Duodenal mucosa (tissue), 2 donors: Measurements from ENCODE around the gene MAP4K1.

Experiments used
- H3K27ac ChIP-seq: one replicate; pipeline ENCODE4 v1.7.0; 2013; ENCODE audit warnings: low read depth, low read length
- H3K27me3 ChIP-seq, 2 donors: one replicate each; pipeline ENCODE4 v1.7.0; 2013; ENCODE audit warnings: low read length in 2 of 2, control low read depth in 1 of 2; ENCODE audit not compliant: insufficient read depth in 2 of 2, control insufficient read depth in 1 of 2
- H3K36me3 ChIP-seq, 2 donors: one replicate each; pipeline ENCODE4 v1.7.0; 2013; ENCODE audit warnings: low read length in 2 of 2, control low read depth in 1 of 2; ENCODE audit not compliant: insufficient read depth in 2 of 2, control insufficient read depth in 1 of 2
- H3K4me1 ChIP-seq, 2 donors: one replicate each; pipeline ENCODE4 v1.7.0; 2013; ENCODE audit warnings: low read length in 2 of 2, control low read depth in 1 of 2; ENCODE audit not compliant: insufficient read depth in 2 of 2, control insufficient read depth in 1 of 2
- H3K4me3 ChIP-seq, 2 donors: one replicate each; pipeline ENCODE4 v1.7.0; 2013; ENCODE audit warnings: low read length in 2 of 2, low read depth in 1 of 2
- H3K9ac ChIP-seq, 2 donors: one replicate each; pipeline ENCODE4 v1.7.0; 2013; ENCODE audit warnings: low read length in 2 of 2, low read depth in 1 of 2
- H3K9me3 ChIP-seq, 2 donors: one replicate each; pipeline ENCODE4 v1.7.0; 2013; ENCODE audit warnings: low read length in 2 of 2, control low read depth in 1 of 2; ENCODE audit not compliant: control insufficient read depth in 1 of 2

MAP4K1 gene

GRCh38 chr19:38661996-38662395, 44.2 kb upstream of the MAP4K1 start:
- Histone ChIP-seq H3K27me3 (no peaks in the 10 kb centered on the region), H3K9me3 (no peaks in the 10 kb centered on the region), H3K27ac (peak overlapping the region; percentile 69), H3K36me3 (peaks cover 4 to 16% of the 10 kb centered on the region in 2 donors), H3K4me1 (peaks cover 88 to 93% of the 10 kb centered on the region in 2 donors), H3K4me3 (peak overlapping the region in 1 of 2 donors; percentile 8), H3K9ac (no peak overlapping the region)

DNA sequence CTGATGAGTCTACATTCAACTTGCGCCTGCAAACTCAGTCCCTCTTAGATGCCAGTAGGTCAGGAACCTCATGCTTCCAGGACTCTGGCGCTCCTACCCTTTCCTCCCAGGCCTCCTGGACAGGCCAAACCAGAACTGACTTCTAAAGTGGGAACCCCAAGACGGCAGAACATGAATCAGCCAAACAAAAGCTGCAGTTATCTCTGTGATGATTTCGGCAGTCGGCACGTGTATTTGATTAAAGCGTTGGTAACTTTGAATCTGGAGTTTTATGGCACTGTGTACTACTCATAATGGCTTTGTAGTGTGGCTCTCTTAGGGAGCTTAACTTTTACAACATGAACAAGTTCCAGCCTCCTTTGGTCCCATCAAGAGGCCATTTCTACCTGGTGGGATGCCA, 43.4 kb upstream of the MAP4K1 start:
- Histone ChIP-seq H3K4me3 (peak overlapping the region in 1 of 2 donors; percentile 13), H3K36me3 (peaks cover 7 to 23% of the 10 kb centered on the region in 2 donors), H3K4me1 (peaks cover 88 to 93% of the 10 kb centered on the region in 2 donors), H3K27me3 (no peaks in the 10 kb centered on the region), H3K9me3 (no peaks in the 10 kb centered on the region), H3K27ac (peak overlapping the region; percentile 68), H3K9ac (peak overlapping the region; percentile 29 to 57)

DNA sequence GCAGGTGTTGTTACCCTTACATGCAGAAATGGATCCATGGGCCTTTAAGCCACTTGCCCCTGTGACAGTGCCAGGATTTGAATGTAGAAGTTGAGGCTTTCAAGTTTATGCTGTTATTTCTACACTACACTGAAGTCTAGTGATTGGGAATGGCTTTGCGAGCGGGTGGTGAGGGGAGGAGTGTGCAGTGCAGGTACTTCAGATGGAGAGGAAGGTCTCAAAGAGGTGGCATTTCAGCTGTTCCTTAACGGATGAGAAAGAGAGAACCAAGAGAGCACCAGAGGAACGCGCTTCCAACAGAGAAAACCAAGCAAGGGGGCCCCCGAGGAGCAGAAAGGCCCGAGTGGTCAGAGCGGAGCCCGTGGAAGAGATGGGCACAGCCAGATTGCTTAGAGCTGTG, 43.0 kb upstream of the MAP4K1 start:
- peaks cover 7 to 27% of the 10 kb centered on the region in 2 donors for H3K36me3 ChIP-seq
- H3K27me3 ChIP-seq, result no peaks in the 10 kb centered on the region
- no peak overlapping the region for H3K4me3 ChIP-seq
- peak overlapping the region; percentile 68 for H3K27ac ChIP-seq
- H3K9me3 ChIP-seq, result no peaks in the 10 kb centered on the region
- H3K9ac ChIP-seq, result peak overlapping the region; percentile 29 to 57
- H3K4me1 ChIP-seq, result peaks cover 88 to 93% of the 10 kb centered on the region in 2 donors

GRCh38 chr19:38658462-38659306, 40.9 kb upstream of the MAP4K1 start:
- Histone ChIP-seq H3K27ac (peak overlapping the region; percentile 86), H3K27me3 (no peaks in the 10 kb centered on the region), H3K9ac (peak overlapping the region; percentile 45 to 58), H3K36me3 (peaks cover 7 to 28% of the 10 kb centered on the region in 2 donors), H3K4me1 (peaks cover 88 to 93% of the 10 kb centered on the region in 2 donors), H3K4me3 (no peak overlapping the region), H3K9me3 (no peaks in the 10 kb centered on the region)

DNA sequence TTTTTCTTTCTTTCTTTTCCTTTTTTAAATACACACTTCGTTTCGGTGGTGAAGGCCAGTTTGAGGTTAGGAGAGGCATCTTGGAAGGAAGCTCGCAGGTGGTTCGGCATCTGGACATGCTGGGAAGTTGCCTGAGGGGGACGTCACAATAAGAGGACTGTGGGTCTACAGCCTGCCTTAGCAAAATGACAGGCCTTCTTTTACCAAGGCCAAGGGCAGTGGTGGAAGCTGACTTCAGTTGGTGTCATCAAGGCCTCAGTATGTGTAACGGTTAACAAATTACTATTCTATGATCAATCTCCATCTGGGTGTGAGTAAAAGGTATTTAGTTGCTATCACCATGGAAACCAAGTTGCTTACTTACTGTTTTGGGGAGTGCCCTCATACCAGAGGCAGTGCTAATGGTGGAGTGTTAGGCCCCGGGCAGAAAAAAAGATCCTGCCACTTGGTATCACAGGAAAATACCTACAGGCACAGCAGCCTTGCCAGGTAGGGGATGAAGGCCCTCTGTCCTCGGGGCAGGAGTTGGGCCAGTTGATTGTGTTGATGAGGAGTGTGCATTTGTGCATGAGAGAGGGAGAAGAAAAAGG, 40.0 kb upstream of the MAP4K1 start:
- Histone ChIP-seq H3K27ac (peak overlapping the region; percentile 86), H3K27me3 (no peaks in the 10 kb centered on the region), H3K4me3 (peak overlapping the region; percentile 17 to 21), H3K9me3 (no peaks in the 10 kb centered on the region), H3K4me1 (peaks cover 86 to 90% of the 10 kb centered on the region in 2 donors), H3K36me3 (peaks cover 7 to 28% of the 10 kb centered on the region in 2 donors), H3K9ac (peak overlapping the region; percentile 45 to 58)

- no peaks in the 10 kb centered on the region for H3K27me3 ChIP-seq
- no peak overlapping the region for H3K4me3 ChIP-seq
- H3K4me1 ChIP-seq, result peaks cover 88 to 95% of the 10 kb centered on the region in 2 donors
- peak overlapping the region; percentile 15 to 27 for H3K9ac ChIP-seq
- peak overlapping the region; percentile 54 for H3K27ac ChIP-seq
- H3K36me3 ChIP-seq, result peaks cover 7 to 28% of the 10 kb centered on the region in 2 donors
- no peaks in the 10 kb centered on the region for H3K9me3 ChIP-seq
These were observed 38.6 kb upstream of the MAP4K1 start for GRCh38 chr19:38656171-38656981.

DNA sequence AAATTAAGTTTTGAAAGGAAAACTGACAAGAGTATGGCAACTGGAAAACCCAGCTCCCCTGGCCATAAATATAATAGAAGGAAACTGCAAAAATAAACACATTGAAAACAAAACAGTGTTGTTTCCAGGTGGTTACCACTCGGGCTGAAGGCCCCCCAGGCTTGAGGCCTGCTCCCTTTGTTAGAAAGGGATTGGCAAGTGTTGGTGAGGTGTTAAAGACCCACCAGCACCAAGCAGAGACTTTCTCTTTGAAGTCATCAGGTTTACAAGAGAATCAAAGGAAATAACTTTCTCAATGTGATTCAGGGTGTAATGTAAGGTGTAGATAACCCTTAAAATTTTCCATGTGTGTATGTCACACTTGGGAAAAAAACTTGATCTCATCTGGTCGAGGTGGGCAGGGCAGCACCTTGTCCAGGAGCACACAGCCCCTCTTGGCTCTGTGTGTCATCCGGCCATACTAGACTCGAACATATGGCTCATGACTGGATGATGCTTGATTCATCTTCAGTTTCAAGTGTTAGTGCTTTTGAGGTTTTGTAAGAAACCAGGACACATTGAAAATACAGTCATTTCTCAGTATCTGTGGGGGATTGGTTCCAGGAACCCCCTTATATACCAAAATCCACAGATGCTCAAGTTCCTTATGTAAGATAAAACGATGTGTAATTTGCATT, 37.5 kb upstream of the MAP4K1 start:
- Histone ChIP-seq H3K9ac (peak overlapping the region; percentile 30 to 57), H3K9me3 (no peaks in the 10 kb centered on the region), H3K4me1 (peaks cover 84 to 95% of the 10 kb centered on the region in 2 donors), H3K36me3 (peaks cover 7 to 21% of the 10 kb centered on the region in 2 donors), H3K27ac (peak overlapping the region; percentile 73), H3K27me3 (no peaks in the 10 kb centered on the region), H3K4me3 (peak overlapping the region; percentile 3 to 10)

DNA sequence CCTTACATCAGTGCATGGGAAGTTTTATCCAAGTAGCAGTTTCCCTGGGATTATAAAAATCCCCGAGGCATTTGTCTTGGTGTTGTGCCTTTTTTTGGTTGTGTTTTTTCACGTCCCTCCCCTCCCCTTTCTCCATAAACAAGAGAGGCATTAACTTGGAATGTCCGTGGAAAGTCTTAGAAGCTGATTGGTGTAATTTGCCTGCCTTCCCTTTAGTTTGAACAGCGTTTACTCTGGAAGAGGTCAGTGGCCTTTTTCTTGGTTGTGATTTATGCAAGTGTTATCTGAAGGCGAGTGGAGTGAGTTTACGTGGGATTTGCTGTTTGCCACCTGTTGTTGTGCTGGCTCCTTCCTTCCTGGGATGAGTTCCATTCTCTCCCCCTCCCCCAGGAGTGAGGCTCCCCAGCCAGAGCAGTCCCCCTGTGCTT, 36.9 kb upstream of the MAP4K1 start:
- Histone ChIP-seq H3K4me3 (peak overlapping the region in 1 of 2 donors; percentile 10), H3K4me1 (peaks cover 81 to 96% of the 10 kb centered on the region in 2 donors), H3K9me3 (no peaks in the 10 kb centered on the region), H3K27me3 (no peaks in the 10 kb centered on the region), H3K36me3 (peaks cover 7 to 21% of the 10 kb centered on the region in 2 donors), H3K9ac (peak overlapping the region; percentile 30 to 57), H3K27ac (peak overlapping the region; percentile 62)

DNA sequence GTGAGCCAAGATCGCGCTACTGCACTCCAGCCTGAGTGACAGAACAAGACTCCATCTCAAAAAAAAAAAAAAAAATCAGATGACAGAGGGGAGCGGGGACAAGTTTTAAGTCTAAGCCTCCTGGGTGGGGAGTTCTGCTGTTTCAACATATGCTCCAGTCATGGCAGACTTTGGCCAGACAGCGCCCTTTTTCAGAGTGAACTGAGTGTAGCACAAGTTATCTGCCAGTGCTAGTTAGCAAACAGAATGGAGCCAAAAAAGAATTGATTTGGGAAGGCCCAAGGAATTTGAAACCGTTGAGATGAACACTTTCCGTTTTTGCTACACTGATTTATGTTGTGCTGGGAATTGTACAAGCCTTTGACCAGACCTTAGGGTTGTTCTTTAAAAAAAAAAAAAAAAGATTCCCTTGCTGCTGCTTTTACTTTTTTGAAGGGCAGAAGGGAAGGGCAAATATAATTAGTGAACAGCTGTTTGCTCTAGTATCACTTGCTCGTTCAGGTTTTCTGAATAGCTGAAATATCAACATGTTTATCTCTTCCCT, 35.3 kb upstream of the MAP4K1 start:
- H3K27me3 ChIP-seq, result no peaks in the 10 kb centered on the region
- peak overlapping the region; percentile 80 for H3K27ac ChIP-seq
- peaks cover 69 to 89% of the 10 kb centered on the region in 2 donors for H3K4me1 ChIP-seq
- H3K9me3 ChIP-seq, result no peaks in the 10 kb centered on the region
- H3K36me3 ChIP-seq, result peaks cover 7 to 21% of the 10 kb centered on the region in 2 donors
- peak overlapping the region; percentile 43 to 53 for H3K4me3 ChIP-seq
- H3K9ac ChIP-seq, result peak overlapping the region; percentile 65 to 99
